GM12801 (cell line): ENCODE data around the gene CAMK1D.

Experiments used
- TF ChIP-seq, protein P1 (sequence below): IDR thresholded peaks from one replicate; pipeline ENCODE4 v1.5.1; 2011; ENCODE audit warnings: control low read depth; ENCODE audit not compliant: insufficient read length; ENCODE audit errors: extremely low read depth

CAMK1D gene

DNA sequence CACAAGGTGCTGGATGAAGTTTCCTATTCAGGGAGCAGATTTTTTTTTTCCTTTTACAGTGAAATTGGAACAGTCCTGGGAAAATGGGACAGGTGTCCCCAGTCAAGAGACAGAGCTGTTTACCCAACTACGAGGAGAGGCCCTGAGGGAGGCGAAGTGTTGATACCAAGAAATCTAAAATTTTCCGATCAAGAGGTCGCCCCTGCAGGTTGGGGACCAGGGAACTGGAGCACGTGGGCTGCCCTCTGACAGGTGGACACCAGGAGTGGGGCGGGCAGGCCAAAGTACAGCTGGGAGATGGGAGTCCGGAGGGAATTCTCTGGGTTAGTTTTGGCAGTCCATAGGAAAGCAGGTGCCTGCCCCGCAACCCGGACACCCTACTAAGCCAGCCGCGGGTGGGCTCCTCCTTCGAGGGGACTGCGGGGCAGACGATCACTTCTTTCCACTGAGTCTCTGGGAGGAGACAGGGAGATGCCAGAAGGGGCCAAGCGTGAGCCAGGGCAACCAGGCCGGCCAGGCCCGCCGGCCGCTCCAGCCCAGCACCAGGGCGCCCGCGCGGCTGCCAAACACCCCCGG lies 965 bp upstream of the CAMK1D start:
- TF ChIP-seq, protein P1, sequence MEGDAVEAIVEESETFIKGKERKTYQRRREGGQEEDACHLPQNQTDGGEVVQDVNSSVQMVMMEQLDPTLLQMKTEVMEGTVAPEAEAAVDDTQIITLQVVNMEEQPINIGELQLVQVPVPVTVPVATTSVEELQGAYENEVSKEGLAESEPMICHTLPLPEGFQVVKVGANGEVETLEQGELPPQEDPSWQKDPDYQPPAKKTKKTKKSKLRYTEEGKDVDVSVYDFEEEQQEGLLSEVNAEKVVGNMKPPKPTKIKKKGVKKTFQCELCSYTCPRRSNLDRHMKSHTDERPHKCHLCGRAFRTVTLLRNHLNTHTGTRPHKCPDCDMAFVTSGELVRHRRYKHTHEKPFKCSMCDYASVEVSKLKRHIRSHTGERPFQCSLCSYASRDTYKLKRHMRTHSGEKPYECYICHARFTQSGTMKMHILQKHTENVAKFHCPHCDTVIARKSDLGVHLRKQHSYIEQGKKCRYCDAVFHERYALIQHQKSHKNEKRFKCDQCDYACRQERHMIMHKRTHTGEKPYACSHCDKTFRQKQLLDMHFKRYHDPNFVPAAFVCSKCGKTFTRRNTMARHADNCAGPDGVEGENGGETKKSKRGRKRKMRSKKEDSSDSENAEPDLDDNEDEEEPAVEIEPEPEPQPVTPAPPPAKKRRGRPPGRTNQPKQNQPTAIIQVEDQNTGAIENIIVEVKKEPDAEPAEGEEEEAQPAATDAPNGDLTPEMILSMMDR: no peak

DNA sequence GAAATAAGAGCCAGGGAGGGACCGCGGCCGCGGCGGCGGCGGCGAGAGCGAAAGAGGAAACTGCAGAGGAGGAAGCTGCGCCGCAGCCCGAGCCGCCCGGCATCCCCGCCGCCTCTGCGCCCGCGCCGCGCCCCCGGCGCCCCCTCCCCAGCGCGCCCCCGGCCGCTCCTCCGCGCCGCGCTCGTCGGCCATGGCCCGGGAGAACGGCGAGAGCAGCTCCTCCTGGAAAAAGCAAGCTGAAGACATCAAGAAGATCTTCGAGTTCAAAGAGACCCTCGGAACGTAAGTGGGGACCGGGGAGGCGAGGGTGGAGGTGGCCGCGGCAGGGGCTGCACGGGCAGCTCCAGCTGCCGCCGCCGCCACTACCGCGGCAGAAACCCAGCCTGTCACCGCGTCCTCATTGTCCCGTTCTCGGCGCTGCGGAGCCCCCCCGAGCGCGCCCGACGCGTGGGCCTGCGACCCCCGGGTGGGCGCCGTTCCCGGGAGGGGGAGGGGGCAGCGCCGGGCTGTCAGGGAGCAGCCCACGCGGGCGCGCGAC lies 351 bp downstream of the CAMK1D start:
- TF ChIP-seq, protein P1: no peak

DNA sequence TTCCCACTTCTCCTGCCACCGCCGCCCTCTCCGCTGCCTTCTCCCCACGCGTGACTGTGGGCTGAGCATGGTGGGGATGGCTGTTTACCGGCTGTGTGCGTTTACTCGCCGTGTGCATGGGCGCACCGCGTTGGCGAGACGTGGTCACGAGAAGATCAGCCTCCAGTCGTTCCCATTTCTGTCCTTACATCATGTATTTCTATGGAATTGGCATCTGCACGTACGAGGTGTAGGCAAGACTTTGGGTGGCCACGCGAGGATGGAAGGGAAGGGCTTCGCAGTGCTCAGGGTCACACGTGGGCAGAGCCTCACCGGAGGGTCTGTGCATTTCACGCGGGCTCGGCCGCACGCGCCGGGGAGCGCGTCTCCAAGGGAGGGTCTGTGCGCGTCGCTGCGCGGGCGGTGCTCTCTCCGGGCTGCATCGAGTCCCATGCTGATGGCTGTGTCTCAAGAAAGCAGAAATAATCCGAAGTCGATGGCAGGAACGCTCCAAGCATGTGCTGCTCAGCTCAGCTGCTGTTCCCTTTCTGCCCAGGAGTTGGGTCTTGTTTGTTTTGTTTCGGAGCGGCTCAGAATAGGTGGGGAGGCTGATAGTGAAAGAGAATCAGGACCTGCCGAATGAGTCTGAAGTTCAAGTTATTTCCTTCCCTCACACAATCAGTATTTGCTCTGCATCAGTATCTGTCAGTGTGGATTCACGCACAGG lies 973 bp downstream of the CAMK1D start:
- TF ChIP-seq, protein P1: no peak

DNA sequence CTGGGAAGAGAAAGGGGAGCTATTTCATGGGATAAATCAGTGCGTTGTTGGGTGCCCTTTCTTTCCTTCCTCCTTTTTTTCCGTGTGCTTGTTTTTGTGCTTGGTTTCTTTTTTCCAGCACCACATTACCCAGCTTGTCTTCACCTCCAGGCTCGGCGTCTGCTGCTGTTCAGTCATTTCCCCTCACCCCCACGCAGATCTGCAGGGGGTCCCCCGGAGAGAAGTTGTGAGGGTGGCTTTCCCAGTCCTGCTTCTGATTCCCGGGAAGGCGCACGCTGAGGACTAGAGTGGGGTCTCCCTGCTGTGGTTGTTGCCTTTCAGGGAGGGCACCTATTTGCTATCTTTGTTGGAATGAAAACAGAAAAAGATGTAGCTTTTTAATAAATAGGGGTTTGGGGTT lies 1.6 kb downstream of the CAMK1D start:
- TF ChIP-seq, protein P1: no peak

DNA sequence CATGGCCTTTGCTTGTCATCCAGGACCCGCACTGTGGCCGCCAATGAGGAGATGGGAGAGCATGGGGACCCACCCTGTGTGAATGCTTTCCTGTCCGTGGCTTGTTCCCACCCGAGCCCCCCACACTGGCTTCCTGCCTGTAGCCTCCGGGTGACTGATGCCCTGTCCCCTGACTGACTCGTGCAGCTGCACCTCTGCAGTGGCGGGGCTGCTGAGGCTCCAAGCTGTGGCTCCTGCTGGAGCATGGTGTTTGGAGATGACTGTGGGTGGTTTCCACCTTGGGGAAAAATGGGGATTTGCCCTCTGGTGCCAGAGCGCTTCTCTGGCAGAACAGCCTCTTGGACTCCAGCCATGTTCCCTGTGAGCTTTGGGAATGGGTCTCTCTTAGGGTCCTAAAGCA lies 2.1 kb downstream of the CAMK1D start:
- TF ChIP-seq, protein P1: no peak

DNA sequence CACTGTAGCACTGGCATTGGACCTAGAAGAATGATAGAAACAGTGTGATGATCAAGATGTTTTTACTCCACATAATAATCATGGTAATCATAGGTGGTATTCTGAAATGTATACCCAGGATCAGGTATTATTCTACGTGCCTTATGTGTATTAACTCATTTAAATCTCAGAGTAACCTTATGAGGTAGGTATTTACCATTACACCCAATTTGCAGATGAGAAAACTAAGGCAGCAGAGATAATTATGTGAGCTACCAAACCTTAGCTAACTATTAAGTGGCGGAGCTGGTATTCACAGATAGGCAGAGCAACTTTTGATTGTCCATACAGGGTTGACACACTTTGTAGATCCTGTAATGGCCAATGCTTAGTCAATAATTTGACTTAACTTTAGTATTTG lies 2.5 kb downstream of the CAMK1D start:
- TF ChIP-seq, protein P1: no peak

DNA sequence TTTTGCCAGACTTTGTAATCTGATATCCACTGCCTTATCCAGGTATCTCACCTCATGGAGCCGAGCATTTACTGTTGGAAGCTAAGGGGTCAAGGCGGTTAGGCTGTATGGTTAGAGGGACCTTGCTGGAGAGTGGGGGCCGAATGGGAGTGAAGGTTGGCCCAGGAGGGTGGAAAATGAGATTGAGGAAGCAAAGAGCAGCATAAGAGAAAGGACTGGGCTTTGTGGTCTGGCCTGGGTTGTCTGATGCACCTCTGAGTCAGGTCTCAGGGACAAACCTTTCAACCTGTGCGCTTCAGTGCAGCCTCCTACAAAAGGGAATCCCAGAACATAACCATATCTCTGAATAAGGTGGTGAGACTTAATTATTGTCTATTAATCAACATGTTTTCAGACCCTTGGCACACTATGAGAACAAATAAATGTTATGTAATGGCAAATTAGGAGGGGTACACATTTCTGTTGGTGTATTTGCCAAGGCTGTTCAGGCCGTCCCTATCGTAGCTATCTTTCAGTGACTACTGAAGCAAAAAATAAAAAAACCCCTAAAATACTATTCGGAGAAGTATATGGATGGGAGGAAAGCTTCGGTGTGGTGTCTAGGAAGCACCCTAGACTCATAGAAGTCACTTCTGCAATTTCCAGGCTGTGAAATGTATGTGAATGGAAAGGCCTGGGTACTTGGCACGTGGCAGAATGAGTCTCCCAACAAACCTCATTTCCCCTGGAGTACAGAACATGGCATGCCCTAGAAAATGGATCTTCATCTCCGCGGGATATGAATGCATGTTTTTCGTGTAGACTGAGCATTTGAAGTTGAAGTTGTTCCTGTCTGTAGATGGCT lies 4.3 kb downstream of the CAMK1D start:
- TF ChIP-seq, protein P1: no peak
